Measurements from ENCODE around the gene CFAP54.

DNA sequence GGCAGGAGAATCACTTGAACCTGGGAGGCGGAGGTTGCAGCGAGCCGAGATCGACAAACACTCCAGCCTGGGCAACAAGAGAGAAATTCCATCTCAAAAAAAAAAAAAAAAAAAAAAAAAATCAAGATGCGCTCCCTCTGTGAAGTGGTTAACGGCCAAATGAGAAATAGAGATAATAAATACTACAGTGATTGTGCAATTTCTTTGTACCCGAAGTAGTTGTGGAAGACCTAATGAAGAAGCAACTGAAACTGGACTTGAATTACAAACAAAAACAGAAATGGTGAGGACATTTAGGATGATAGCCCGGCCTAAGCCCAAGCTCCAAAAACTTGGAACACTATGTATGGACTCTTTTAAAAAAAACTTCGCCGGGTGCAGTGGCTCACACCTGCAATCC is 45.0 kb upstream of the CFAP54 start:
- no peak for TF ChIP-seq POLR2A (IDR thresholded peaks at IDR 0.05)
- TF ChIP-seq, protein P1, sequence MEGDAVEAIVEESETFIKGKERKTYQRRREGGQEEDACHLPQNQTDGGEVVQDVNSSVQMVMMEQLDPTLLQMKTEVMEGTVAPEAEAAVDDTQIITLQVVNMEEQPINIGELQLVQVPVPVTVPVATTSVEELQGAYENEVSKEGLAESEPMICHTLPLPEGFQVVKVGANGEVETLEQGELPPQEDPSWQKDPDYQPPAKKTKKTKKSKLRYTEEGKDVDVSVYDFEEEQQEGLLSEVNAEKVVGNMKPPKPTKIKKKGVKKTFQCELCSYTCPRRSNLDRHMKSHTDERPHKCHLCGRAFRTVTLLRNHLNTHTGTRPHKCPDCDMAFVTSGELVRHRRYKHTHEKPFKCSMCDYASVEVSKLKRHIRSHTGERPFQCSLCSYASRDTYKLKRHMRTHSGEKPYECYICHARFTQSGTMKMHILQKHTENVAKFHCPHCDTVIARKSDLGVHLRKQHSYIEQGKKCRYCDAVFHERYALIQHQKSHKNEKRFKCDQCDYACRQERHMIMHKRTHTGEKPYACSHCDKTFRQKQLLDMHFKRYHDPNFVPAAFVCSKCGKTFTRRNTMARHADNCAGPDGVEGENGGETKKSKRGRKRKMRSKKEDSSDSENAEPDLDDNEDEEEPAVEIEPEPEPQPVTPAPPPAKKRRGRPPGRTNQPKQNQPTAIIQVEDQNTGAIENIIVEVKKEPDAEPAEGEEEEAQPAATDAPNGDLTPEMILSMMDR (IDR thresholded peaks at IDR 0.05) = no peak

Data from thyroid gland (tissue), 4 donors.